HG03039 (cell line): ENCODE results near the gene PAPOLA.

ENCODE experiments used
- ATAC-seq: cut with Tn5 transposase; IDR thresholded peaks from one replicate; pipeline ENCODE4 v1.9.1; 2021; ENCODE audit warnings: mild to moderate bottlenecking, moderate library complexity; ENCODE audit not compliant: unreplicated experiment

Gene PAPOLA

DNA sequence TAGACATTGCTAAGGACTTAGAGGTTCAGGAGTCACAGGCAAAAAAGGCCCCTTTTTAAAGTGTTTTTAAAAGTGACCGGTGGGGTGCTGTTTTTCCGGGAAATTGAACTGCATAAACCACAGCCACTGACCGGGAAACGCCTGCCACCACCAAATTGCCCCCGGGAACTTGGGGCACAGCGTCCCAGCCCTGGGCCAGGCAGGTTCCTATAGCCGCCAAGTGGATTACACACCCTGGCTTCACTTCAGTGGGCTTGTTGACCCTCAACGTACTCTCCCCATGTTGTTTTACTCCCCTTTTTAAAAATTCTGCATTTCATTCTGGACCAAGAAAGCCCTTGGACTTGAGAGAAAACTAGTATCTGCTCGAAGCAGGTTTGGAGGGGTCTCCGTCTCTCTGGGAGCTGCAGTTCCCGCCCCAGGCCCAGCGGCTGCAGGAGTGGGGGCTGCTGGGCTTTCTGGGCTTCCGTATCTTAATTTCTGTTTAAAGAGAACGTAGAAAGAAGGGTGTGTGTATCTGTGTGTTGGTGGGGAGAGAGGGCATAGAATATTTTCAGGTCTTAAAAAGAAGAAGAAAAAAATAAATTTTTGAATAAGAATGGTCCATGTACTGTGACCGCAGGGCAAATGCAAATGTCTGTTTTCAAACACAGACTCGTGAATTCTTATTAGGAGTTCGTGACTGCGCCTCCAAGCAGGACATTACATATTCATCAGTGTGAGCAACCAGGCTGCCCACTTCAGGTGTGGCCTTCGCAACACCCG is 82.9 kb downstream of the PAPOLA start:
- no peak for ATAC-seq

DNA sequence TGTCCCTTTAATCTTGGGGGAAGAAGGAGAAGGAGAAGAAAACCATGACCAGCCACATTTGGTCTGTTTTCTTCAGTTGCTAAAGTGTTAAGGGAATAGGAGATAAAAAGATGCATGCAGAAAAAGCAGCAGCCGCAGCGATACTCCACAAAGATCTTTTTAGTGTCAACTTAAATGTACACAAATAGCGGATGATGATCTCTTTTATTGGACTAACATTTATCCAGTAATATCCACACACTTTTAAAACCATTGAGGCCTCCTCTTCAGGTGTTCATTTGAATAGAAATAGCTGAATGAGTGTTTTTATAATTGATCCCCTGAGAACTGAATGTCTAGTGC is 83.5 kb downstream of the PAPOLA start:
- ATAC-seq: no peak

DNA sequence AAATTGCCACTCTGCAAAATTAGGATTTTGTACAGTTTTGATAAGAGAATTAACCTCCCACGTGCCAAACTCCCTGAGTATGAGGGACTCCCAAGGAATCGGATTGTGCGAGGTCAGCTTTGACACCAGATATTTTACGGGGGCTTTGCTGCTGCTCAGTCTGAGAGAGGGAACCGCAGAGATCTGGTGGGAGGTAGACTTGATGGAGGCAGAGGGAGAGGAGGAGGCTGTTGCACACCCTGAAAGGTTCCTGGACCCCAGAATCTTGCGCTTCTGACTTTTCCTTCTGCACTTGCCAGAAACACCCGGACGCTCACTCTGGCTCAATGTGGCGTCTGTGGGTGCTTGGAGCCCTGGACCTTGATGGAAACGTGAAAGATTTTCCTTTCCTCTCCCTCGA is 83.9 kb downstream of the PAPOLA start:
- ATAC-seq: no peak

DNA sequence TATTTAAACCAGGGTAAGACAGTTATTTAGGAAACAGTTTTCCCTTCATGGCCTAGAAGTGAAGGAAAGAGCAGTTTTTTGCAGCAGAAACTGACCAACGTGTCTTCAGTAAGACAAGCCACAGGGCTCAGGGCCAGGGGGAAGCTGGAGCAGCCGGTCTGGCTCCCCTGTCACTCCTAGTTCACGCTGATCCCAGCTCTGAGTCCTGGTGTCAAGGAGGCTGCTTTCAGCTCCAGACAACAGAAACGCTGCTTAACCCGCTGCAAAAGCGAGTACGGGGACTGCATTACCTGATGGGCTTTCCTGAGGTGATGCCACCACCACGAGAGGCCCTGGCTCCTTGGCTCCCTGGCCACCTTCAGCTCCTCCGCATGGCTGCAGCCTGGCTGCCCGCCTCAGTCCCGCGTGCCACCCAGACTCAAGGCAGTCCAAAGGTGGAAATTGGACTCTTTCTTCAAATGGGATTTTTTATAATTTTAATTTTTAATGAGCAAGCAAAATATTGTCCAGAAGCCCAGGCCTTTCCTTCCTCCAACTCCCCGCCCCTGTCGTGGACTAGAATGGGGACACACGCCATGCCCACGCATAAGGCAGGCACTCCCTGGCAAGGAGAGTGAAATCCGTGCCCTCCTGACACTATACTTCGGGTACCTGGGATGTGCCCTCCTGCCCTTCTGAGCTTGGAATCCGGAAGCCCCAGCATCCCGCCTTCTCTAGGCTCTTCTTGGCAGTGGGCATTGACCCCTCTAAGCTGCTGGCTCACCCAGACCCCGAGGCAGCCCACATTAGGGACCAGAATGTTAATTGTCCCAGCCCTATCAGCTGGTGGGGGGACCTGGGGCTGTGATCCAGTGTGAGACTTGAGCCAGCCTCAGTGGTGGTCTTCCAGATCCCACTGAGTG is 85.0 kb downstream of the PAPOLA start:
- ATAC-seq: no peak

DNA sequence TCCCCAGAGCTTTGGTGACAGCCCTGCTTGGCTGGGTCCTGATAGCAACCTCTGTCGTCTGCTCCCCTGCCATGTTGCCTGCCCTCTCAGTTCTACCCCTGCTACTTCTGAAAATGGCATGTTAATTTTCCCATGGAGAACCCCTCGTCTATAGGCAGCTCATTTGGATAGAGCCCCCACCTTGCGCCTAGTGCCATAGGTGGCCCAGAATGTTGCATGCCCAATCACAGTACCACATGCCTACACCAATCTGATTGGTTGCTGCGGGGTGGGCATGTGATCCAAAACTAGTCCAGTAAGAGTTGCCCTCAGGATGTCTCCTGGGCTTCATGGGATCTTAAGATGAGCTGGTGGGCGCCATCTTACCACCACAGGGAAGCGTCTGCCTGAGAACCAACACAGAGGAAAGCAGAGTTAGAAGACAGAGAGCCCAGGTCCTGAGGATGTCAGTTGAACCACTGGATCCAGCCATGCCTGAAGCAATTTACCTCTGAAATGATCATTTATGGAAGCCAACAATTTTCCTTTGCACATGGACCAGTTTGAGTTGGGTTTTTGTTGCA is 85.7 kb downstream of the PAPOLA start:
- ATAC-seq: no peak

DNA sequence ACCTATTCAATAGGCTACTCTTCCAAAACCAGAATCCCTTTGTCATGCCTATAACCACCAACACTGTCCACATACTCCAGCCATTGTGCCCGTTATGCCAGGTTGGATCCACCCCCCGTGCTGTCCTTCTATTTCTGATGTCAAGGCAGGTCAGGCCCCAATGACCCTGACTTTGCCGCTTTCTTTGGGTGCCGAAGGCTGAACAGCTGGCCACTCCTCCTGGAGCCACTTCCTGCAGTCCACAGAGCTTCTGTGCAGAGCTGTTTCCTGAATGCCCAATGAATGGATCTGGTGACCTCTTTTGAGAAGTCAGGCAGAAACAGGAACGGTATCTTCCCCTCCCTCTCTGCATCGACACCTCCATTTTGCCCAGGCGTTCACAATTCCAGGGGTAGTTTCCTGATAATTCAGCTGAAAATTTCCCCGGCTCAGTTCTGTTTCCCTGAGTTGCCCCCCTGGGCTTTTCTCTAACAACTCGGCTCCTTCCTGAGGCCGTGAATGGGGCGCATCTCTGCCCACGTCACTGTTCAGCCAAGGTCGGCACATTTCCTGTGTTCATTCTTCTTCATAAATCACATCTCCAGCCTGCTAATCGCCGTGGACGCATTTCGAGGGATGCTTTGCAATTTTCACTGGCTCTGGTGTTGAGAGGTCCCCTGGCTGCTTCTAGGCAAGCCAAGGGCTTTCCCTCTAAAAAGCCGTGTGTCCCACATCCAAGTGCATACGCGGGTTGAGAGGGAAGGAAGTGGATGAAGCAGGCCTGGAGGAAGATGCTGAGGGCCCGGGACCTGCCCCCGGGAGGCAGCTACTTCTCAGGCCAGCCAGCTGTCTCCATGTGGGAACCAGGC is 86.5 kb downstream of the PAPOLA start:
- ATAC-seq: no peak

DNA sequence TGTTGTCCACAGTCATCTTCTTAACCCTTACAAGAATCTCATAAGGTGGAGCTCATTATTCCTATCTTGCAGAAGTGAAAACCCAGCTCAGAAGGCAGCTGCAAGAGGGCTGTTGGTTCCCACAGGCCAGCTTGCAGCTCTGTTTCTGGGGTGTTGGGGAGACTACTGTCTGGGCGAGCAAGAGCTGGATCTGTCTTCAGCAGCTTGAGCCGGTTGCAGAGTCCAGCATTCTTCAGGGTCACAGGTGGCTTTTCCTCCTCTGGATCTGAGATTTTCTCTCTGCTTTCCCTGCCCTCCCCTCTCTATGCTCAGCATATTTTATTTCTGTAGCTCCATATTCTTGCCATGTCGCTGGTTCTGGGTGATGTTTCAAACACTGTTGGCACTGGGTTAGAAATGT is 87.4 kb downstream of the PAPOLA start:
- no peak for ATAC-seq

DNA sequence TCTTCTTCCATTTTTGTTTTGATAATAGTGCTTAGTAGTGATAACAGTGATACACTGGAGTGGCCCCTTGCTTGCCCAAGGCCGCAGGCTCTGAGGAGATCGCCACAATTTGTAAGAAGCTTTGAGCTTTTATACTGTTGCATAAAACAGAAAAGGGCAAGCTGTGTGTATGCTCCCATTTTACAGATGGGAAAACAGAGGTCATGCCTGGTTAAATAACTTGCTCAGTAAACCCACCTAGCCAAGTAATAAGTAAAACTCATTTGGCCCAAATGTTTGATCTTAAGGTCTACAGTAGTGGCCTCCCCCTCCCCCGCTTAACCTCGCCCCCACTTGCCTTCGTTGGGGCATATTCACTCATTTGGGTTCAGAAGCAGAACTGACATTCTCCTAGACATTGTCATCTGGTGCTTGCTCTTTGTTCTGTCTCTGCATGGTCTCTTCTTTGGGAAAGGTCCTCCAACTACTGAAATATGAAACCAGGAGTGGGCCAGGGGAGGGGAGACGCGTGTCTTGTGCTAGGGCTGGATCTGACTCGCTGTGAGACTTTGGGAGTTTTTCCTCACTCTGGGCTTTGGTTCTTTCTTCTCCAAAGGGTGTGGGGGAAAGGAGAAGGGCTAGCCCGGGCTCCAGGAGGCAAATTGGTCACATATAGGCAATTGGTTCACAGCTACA is 88.1 kb downstream of the PAPOLA start:
- ATAC-seq: no peak

DNA sequence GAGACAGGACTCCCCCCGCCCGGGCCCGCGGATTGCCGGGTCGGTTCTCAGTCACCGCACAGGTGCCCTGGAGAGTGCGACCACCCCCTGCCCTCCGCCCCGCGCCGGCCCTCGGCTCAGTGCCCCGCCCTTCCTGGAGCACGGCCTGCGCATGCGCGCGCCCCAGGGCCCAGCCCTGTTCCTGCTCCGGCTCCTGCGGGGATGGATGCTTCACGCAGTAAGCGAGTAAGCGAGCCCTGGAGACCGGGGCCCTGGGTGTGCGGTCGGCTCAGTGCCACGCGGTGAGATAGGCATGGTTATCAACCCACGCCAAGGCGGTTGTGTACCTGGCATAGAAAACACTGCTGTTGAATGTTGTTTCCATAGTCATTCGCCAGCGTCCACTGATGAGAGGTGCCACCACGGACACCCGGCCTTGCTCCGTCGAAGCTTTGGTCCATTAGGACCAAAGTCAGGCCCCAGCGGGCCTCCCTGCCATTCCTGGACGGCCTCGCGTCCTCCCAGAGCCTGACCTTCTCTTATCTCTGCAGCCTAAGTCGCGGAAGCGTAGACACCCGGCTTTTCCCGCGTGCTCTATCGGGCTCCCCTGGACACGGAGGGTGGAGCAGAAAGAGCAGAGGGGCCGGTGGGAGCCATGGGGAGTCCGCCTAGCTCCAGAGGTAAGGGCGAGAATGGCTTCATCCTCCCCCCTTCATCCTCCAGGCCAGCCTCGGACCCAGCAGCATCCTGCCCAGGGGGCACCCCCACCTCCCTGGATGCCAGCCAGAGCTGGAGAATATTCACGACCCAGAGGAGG is 90.6 kb downstream of the PAPOLA start:
- peak; percentile 77 for ATAC-seq

DNA sequence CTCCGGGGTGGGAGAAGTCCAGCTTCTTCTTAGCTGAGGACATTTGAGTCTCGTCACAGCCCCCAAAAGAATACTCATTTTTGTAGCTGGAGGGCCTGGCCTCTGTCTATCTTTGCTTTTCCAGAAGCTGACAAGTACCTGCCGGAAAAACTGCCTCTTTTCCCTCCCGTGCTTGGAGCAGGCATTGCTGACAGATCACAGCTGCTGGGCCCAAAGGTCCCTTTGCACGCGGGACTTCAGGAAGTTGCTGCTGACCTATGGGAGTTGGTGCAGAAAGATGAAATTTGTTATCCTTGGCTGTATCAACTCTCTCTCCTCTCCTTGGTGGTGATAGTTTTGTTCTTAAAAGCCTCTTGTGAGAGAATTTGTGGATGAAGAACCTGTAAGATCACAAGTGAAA is 92.8 kb downstream of the PAPOLA start:
- no peak for ATAC-seq

DNA sequence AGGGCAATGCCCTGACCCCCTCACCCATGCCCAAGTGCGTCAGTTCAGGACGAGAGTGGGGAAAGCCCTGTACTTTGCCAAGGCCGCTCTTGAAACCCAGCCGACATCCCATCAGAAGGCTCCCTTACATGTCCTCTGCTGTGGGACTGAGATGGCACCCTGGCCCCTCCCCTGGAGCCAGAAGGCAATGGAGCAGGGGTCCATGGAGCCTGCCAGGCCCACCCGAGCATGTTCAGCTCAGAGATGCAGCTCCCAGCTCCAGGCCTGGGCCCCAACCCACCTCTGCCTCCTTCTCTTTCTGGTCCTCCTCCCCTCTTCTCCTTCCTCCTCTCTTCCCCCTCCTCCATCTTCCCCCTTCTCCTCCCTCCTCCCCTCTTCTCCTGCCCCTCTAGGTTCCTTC is 95.5 kb downstream of the PAPOLA start:
- ATAC-seq: no peak

DNA sequence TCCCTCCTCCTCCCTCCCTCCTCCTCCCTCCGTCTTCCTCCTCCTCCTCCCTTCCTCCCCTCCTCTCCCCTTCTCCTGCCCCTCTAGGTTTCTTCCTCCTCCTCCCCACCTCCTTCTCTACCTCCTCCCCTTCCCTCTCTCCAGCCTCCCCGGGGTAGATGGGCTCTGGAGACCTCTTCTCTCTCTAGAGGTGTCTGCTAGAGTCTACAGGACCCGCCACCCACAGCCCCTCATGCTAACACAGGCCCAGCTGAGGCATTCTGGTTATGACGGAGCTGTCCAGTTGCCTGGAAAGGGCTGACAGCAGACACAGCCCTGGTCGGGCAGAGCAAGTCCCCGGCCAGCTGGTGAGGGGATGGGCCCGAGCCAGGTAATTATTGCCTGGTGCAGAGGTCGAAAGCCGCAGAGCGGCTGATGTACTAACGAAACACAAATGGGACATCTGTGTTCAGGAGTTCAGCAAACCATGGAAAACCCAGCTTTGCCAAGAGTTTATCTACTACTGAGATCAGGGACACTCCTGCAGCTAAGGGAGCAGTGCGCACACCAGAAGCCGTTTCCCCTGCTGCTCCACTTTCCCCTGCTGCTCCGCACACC is 96.2 kb downstream of the PAPOLA start:
- ATAC-seq: no peak

DNA sequence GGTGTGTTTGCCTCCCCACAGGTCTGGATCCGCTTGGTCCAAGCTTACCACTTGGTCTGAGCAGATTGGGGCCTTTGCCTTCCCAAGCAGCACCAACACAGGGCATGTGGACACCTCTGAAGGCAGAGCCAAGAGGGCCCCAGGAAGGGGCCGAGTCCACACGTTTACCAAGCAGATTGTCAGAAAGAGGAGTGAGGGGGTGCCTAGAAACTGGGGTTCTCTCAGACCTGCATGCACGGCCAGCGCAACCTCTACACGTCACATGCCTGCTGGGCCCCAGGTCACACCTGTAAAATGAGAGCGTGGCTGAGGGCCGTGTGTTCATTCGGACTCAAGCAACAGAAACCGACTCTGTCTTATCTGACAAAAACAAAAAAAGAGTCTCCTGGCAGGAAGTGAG is 96.9 kb downstream of the PAPOLA start:
- no peak for ATAC-seq

DNA sequence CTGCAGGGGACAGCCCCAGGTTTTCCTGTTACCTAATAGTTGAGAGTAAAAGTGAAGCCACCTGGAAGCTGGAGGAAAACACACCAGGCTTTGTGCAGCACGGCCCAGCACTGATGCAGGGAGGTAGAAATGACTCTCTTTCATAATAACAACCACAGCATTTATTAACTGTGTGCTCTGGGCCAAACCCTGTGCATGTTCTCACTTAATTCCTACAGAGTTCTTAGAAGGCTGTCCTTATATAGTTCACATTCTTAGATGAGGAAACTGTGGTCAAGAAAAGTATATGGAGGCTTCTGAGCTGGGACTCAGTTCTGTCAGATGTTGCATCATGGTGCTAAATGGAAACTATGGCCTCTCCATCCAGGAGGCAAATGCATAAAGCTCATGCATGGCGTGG is 100.0 kb downstream of the PAPOLA start:
- ATAC-seq: no peak

DNA sequence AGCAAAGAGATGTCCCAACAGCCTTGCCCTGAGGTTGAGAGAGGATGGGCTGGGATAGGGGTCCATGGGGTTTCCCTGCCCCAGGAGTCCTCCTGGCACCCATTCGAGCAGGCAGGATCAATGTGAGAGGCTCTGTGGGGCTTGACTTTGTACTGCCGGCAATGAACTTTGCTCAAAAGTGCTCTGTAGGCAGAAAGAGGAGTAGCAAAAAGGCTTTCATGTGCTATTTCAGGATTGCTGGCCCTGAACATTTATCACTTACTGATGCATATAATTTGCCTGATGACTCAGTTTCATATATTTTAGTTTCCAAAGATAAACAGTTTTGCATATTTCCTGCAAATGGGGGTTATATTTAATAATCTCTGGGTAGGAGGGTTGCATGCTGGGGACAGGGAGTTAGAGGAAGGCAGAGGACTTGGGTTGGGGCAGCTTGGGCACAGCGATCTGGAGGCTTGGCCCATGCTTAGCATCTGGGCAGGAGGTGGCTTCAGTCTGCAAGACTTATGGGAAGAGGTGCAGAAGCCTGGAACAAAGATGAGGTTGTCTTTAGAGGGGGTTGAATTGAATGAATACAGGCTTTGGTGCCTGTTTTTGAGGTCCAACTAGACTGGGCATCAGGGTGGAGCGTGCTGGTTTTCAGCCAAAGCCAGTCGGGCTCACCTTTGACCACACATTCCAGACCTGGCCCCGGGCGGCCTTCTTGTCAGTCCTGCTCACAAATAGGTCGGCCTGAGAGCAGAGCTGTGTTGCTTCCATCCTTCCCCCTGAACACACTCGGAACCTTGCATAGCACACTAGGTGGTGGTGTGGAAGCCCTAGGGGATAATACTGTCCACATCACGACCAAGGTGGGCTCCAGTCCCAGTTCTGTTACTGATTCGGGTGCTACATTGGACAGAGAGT is 101.4 kb downstream of the PAPOLA start:
- ATAC-seq: no peak

DNA sequence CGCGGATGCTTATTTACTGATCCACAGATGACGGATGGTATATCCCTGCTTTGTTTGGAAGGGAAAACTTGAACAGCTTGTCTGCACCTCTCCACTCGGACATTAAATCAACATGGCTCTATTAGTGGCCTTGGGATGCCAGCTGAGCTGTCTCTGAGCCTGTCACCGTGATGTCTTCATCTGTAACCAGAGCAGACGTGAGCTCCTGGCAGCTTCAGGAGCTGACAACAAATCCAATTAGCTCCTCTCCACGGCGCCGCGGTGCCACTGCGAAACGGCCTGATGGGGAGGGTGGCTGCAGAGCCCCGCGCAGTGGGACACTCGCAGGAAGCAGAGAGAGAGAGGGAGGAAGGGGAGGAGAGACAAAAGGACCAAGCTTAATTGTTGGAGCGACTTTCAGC is 112.3 kb downstream of the PAPOLA start:
- no peak for ATAC-seq

DNA sequence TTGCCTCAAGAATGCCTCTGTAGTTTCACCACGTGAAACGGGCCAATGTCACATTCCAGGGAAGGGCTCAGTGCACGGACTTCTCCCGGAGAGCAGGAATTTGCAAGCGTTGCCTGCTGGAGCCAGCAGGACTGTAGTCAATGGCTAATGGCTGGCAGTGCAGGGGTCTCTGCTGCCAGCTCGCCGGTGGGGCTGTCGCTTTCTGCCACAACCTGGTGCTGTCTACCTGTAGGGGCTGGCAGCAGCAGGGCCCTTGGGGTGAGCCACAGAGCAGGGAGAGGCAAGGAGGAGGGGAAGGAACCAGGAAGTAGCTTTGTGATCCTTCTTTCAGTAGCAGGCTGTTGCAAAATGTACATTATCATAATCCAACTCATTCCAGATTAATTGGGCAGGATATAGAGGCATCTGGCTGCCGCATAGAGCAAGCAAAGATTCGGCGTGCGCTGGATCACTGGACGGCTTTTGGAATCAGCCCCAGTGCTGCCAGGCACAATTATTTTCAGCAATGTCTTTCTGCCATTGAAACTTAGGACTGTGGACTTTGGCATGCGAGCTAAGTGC is 114.1 kb downstream of the PAPOLA start:
- no peak for ATAC-seq
